Astrocyte of the spinal cord (primary cell): ENCODE results near the gene PFDN2.

ENCODE experiments used
- DNase-seq: peaks from one replicate; pipeline ENCODE4 v3.0.0; 2011; ENCODE audit warnings: low read depth, low spot score
- H3K4me3 ChIP-seq: 2 replicates; pipeline ENCODE4 v1.5.1; 2011; ENCODE audit warnings: low read depth, mild to moderate bottlenecking, low read length, moderate library complexity
- in situ Hi-C: cut with HindIII; loops from 2 replicates; pipeline ENCODE4 v1.10.0; 2017; ENCODE audit warnings: low sequenced_read_pairs
- TF ChIP-seq, protein P1 (sequence below): IDR thresholded peaks from 2 replicates; pipeline ENCODE4 v1.5.1; 2012; ENCODE audit warnings: low read depth, mild to moderate bottlenecking, low read length, inconsistent platforms

Gene PFDN2

GRCh38 chr1:161139766-161140165 lies 21.9 kb upstream of the PFDN2 start:
- TF ChIP-seq, protein P1, sequence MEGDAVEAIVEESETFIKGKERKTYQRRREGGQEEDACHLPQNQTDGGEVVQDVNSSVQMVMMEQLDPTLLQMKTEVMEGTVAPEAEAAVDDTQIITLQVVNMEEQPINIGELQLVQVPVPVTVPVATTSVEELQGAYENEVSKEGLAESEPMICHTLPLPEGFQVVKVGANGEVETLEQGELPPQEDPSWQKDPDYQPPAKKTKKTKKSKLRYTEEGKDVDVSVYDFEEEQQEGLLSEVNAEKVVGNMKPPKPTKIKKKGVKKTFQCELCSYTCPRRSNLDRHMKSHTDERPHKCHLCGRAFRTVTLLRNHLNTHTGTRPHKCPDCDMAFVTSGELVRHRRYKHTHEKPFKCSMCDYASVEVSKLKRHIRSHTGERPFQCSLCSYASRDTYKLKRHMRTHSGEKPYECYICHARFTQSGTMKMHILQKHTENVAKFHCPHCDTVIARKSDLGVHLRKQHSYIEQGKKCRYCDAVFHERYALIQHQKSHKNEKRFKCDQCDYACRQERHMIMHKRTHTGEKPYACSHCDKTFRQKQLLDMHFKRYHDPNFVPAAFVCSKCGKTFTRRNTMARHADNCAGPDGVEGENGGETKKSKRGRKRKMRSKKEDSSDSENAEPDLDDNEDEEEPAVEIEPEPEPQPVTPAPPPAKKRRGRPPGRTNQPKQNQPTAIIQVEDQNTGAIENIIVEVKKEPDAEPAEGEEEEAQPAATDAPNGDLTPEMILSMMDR, result peak; percentile 54
- in situ Hi-C loops, result loop anchor here (25.0 kb wide), 1 partner anchor 102 kb away; the partner anchor contains the start of genes TSTD1 and USF1
- peak; percentile 53 for DNase-seq
- H3K4me3 ChIP-seq, result no peak overlapping the region

- no peak for DNase-seq
- in situ Hi-C loops, result loop anchor here (25.0 kb wide), 1 partner anchor 101 kb away; the partner anchor contains the start of genes TSTD1 and USF1
- TF ChIP-seq, protein P1, result no peak
- H3K4me3 ChIP-seq, result no peak overlapping the region
Observed at GRCh38 chr1:161138431-161138830, 20.6 kb upstream of the PFDN2 start.

GRCh38 chr1:161137881-161138280 lies 20.0 kb upstream of the PFDN2 start:
- TF ChIP-seq, protein P1, result no peak
- H3K4me3 ChIP-seq, result no peak overlapping the region
- in situ Hi-C loops, result loop anchor here (25.0 kb wide), 1 partner anchor 101 kb away; the partner anchor contains the start of genes TSTD1 and USF1
- no peak for DNase-seq

GRCh38 chr1:161133220-161133740 lies 15.4 kb upstream of the PFDN2 start:
- in situ Hi-C loops, result loop anchor here (25.0 kb wide), 1 partner anchor 96 kb away; the partner anchor contains the start of genes TSTD1 and USF1
- H3K4me3 ChIP-seq, result peak overlapping the region; percentile 86
- TF ChIP-seq, protein P1, result no peak
- DNase-seq, result no peak

- TF ChIP-seq, protein P1, result no peak
- in situ Hi-C loops, result loop anchor here (25.0 kb wide), 1 partner anchor 95 kb away; the partner anchor contains the start of genes TSTD1 and USF1
- DNase-seq, result peak; percentile 97
- peak within 1 kb of the TSS; percentile 86 for H3K4me3 ChIP-seq
Observed at GRCh38 chr1:161132410-161133219, 14.8 kb upstream of the PFDN2 start, which contains the start of gene DEDD. DEDD (minus strand) TSS chr1:161132667; CDS start chr1:161124462, 8,205 bp downstream.

DNA sequence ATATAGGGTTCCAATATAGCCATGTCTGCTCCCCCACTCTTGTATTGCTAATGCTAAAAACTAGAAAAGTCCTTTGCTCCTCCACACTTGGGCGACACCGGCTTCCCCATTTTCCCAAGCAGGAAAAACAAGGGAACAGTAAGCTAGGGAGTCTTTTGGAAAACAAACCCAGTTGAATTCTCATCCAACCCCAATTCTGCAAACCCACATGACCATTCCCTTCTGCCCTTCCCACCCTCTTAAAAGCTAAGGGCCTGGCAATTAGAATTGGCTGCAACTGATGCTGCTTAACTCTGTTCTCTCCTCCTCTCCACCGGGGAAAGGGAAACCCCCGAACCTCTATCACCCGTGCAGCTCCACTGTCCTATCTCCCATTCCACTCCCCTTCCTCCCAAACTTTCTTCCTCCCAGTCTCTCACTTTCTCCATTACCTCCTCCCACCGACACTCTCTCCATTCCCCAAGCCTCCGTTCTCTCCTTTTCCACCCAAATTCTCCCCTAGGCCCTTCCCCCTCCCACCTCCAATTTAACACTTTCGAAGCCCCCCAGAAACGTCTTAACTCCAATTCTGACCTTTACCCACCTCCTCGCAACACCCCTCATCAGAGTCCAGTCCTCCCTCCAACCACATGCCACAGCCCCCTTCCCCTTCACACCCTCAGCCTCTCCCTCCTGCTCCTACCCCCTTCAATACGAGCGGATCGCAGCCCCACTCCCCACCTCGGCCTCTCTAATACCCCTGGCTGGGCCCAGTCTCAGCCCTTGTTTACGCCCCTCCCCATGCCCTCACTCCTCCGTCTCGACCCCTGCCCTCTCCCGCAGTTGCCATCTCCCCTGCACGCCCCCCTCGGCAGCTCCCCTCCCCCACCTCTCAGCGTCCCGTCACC lies 13.9 kb upstream of the PFDN2 start:
- TF ChIP-seq, protein P1, result no peak
- peak overlapping the region; percentile 86 for H3K4me3 ChIP-seq
- in situ Hi-C loops, result loop anchor here (25.0 kb wide), 1 partner anchor 94 kb away; the partner anchor contains the start of genes TSTD1 and USF1
- DNase-seq, result peak; percentile 11
